GM19351 (cell line): ENCODE results near the gene MOGAT3.

ENCODE experiments used
- ATAC-seq: cut with Tn5 transposase; IDR thresholded peaks from one replicate; pipeline ENCODE4 v1.9.1; 2021; ENCODE audit warnings: mild to moderate bottlenecking, moderate library complexity; ENCODE audit not compliant: unreplicated experiment

MOGAT3 gene

DNA sequence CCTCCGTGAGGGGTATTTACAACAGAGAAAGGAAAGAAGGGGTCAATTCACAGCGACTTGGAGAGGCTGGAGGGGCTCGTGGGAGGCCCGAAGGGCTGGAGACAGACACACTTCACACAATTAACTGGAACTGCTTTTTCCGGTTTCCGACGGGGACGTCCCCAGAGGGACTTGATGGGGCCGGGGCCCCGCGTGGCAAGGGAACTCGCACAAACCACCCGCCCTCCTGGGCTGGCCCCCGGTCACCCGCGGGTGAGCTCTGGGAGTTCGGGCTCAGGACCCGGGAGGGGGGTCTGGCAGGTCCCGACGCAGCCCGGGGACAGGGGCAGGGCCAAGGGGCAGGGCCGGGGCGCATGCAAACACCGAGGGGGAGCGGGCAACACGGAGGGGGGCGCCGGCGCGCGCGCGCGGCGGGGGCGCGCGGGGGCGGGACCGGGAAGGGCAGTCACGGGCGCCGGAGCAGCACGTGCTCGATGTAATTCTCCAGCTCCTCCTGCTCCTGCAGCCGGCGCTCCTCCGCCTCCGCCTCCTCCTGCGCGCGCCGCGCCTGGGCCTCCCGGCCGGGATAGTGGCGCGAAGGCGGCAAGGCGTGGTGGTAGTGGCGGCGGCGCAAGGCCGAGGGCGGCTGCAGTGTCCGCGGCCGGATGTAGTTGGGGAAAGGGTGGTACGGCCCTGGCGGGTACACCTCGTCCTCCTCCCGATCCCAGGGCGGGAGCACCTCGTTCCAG, 38.1 kb downstream of the MOGAT3 start:
- no peak for ATAC-seq

DNA sequence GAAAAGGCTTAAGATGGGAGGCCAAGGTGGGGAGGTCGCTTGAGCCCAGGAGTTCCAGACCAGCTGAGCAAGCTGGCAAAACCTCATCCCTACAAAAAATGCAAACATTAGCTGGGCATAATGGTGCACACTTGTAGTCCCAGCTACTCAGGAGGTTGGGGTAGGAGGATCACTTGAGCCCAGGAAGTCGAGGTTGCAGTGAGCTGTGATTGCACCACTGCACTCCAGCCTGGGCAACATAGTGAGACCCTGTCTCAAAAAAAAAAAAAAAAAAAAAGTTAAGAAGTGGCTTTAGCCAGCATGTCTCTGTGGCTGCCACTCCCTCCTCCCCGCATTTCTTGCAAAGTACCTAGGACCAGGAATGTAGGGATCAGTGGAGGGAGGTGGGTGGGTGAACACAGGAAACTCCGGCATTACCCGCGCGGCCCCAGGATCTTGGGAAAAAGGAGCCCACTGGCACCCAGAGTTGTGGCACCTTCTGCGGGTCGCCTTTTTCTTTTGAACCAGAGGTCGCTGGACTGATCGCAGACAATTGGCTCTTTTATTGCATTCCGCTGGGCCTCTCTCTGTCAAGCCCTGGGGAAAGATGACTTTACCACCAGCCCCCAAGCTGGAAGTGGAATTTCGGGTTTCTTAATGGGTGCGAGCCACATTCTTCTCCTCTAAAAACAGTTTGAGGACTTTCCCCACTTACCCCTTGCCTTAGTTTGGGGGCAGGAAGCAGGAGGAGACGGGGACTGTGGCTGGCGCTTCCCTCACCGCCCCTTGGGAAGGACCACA, 39.0 kb downstream of the MOGAT3 start:
- no peak for ATAC-seq

DNA sequence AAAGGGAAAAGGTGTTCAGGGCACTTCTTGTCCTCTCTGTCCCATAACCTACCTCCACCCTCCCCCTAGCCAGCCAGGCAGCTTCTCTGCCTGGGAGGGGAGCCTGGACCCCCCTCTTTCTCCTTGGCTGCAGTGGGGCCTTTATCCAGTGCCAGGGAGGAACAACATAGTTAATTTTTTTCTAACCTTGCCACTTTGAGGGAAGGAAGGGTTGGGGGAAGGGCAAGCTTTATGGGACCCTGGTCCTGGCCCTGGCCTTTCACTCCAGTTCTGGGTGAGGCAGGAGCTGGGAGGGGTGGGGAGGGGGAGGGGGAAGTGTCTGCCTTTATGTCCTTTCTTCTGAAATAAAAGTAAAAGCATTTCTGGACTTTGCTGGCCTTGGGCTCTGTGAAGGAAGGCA, 39.9 kb downstream of the MOGAT3 start:
- no peak for ATAC-seq

DNA sequence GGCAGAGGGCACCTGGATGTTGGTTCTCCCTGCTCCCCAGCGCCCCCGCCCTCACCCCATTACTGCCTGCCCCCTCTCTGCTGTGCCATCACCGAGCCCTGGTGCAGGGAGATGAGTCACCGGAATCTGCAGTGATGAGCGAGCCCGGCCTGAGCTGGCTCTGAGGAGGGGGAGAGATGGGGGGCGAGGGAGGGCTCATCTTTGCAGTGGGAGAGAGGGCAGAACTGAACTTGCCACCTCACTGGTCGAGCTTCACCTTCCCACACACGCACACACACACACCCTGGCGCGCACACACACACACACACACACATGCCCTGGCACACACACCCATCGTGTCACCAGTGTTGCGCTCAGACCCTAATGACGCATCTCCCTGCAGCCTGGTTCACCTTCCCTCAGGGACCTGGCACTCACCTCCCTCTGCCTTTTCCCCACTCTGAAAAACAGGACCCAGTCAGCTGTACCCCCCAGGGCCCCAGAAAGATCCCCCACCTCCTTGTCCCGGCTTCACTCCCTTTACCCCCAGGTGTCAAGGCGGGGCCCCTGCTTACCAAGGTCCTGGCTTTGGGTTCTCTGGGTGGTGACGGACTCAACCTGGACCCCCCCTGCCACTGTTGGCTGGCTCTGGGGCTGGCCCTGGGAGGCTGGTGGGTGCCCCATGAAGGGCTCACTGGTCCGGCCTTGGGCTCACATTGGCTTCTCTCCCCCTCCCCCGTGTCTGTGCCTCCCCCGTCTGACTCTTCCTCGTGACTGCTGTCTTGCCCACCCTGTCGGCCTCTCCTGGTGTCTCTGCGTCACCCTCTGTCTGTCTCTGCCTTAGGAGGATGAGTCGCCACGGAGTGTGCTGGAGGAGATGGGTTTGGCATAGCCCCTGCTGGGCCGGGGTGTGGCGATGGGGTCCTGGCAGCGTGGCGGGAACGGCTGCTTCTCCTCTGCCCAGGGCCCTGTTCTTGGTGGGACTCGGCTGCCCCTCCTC, 40.9 kb downstream of the MOGAT3 start:
- no peak for ATAC-seq

DNA sequence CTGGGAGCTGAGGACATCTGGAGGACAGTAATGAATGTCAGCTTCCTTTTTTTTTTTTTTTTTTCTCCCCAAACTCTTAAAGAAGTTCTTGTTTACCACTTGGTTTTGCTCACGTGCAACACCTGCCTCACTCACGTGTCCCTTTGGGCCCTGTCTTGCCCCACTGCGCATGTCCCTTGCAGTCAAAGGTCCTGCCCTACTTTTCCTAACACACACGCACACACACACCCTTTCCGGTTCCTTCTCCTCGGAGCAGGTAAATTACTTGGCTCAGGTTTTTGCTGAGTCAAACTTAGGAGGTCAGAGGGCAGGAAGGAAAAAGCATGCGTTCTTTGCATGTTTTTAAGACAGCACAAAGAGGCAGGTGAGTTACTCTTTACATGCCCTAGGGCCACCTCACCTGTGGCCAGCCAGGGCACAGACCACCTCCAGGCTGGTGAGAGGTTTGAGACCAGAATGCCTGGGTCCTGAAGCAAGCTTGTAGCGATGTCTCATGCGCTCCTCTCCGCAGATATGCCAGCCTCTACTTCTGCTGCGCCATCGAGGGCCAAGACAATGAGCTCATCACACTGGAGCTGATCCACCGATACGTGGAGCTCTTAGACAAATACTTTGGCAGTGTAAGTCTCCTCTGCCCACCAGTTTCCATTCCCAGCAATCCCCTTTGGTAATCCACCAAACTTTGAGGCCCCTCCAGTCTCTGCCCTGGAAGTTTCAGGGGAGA, 43.8 kb downstream of the MOGAT3 start:
- ATAC-seq: no peak

DNA sequence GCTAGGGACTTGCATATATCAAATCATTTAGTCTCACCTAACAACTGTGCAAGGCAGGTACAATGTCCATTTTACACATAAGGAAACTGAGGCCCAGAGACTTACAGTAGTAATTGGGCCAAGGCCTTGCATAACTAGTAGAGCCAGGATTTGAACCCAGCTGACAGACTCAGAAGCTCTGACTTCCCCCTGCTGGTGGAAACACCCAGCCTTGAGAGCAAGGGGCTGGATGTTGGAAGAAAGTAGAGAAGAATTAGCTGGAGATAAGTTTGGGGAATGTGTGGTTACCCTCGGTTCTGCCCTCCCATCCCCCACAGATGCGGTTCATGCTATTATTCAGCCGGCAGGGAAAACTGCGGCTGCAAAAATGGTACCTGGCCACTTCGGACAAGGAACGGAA, 44.6 kb downstream of the MOGAT3 start:
- ATAC-seq: no peak

DNA sequence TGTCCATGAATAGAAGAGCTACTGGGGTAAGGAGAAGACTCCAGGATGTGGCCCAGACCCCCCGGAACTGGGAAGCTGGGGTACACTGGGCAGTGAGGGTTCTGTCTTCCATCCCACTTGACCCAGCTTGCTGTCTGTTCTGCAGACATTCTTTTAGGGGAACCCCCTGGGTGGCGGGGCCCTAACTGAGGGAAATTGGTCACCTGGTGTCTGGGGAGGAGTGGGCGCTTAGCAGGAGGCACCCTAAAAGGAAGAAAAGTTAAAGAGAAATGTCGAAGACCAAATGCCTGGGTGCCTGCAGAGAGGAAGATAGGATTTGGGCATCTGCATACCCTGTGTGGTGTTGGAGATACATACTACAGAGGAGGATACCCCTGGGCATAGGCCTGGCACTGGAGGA, 45.5 kb downstream of the MOGAT3 start:
- no peak for ATAC-seq

DNA sequence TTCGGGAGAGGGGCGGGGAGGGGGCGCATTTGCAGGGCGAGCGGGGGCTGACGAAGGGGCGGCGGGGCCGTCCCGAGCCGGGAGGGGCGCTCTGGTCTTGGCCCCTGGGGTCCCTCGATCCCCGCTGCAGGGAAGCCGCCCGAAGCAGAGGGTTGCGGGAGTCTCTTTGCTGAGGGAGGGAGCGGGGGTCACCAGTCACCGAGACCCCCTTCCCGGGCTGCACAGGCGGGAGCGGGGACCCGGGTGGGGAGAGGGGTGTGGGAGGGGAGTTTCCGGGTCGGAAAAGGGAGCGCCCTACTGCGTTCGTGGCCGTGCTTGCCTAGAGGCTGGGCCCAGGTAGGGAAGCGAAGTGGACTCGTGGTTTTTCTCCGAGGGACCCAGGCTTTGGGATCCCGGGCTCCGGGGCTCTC, 46.1 kb downstream of the MOGAT3 start:
- peak; percentile 33 for ATAC-seq

DNA sequence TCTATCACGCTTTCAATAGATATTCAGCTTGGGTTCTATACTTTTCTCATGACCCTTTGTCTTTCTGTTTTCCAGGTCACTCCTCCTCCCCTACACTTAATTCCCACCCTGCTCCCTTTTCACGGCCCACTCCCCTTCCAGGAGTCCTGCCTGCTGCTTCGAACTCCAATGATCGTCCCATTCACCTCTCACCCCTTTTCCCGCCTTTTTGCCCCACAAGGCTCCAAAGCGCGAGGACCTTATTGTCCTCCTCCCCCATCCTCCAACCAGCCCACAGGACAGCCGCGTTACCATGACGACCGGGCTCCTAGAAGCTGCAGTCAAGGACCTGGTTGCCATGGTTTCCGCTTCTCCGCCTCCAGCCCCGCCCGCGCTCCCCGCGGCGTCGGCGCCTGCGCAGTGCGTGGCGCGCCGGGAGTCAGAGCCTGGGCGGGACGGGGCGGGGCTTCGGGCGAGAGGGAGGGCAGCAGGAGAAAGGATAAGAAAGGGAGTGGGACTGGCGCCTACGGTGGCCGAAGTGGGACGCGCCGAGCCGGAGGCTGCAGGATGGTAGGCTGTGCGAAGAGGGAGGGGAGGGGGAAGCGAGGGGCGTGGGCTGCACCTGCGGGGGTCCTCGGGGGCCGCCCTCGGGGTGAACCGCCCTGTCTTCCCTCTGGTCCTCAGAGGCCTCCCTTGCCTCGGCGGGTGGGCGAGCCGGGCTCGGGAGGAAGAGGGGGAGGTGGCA, 46.7 kb downstream of the MOGAT3 start, which contains the start of gene AP1S1:
Gene AP1S1 (plus strand): TSS at position 508 of the 724 bp plus-strand sequence. CDS start 39 bp downstream, at position 547.
- ATAC-seq: peak; percentile 82

DNA sequence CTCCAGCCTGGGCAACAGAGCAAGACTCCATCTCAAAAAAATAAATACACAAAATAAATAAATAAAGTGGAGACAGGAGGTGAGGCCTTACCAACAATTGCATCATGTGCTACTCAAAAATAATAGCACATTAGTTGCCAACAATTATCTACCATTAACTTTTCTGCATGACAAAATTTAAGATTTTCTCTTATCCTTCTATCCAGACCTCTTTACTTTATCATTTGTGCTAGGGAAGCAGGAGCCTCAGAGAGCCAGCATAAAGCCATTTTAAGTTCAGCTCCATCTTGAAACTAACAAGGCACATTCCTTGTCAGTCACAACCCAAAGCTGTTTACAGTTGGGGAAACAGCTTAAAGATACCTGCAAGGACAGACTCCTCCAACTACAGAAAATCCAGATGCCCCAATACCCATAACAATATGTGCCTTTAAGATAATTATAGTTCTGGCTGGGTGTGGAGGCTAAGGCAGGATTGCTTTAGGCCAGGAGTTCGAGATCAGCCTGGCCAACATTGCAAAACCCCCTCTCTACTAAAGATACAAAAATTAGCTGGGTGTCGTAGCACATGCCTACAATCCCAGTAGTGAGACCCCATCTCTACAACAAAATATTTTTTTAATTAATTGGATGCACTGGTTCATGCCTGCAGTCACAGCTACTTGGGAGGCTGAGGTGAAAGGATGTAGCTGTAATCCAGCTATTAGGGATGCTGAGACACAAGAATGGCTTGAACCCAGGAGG, 48.8 kb downstream of the MOGAT3 start:
- no peak for ATAC-seq
